SKM-1 (cell line): ENCODE data around the gene CD248.
"Not testable (repeated sequence)": the region's sequence is repeated elsewhere in the genome, so short reads cannot be mapped to it uniquely, and the experiment has no call there.

ENCODE experiments used
- DNase-seq: peaks from one replicate; lab custom pipeline; 2025; ENCODE audit not compliant: unreplicated experiment; lab: John Stamatoyannopoulos, UW

CD248 gene

GRCh38 chr11:66328302-66329144, 11.7 kb upstream of the CD248 start:
- peak; percentile 69 for DNase-seq

DNA sequence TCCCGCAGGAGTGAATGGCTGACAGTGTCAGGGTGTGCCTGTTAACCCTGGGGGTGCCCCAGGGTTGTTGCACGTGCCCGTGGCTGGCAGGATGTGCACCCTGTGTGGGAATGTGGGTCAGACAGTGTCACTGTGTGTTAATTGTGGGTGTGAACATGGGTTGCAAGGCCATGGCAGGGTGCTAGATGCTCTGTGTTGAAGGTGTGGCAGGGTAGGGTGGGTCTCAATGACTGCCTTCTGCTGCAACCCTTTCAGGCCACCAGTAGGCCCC, 11.1 kb upstream of the CD248 start:
- no peak for DNase-seq

DNA sequence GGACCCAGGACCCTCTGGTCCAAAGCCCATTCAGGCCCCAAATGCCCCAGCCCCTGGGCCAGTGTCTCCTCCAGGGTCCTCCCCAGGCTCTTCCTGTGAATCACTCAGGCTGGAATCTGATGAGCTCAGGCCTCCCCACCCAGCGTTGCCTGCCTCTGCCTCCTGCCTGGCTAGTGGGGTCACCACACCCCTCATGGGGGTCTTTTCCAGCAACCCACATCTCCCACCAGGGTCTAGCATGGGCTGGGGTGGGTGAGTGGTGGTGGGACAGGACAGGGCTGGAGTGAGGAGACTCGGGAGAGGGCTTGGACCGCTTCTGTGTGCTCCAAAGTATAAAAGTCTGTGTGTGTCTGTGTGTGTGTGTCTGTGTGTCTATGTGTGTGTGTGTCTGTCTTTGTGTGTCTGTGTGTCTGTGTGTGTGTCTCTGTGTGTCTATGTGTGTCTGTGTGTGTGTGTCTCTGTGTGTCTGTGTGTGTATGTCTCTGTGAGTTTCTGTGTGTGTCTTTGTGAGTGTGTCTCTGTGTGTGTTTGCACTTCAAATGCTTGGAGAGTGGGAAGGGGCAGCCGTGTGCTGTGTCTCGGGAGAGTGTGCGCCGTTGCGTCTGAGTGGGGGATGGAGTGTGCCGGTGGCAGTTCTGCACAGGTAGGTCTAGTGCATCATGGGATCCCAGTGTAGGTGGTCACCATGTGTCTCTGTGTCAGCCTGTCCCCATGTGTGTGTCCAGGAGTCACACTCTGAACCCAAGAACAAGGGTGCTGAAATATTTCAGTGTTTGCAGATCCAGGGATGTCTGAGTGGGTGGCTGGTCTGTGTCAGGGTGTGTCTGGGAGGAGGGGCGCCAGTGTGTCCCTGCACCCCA, 10.6 kb upstream of the CD248 start:
- DNase-seq, result no peak

DNA sequence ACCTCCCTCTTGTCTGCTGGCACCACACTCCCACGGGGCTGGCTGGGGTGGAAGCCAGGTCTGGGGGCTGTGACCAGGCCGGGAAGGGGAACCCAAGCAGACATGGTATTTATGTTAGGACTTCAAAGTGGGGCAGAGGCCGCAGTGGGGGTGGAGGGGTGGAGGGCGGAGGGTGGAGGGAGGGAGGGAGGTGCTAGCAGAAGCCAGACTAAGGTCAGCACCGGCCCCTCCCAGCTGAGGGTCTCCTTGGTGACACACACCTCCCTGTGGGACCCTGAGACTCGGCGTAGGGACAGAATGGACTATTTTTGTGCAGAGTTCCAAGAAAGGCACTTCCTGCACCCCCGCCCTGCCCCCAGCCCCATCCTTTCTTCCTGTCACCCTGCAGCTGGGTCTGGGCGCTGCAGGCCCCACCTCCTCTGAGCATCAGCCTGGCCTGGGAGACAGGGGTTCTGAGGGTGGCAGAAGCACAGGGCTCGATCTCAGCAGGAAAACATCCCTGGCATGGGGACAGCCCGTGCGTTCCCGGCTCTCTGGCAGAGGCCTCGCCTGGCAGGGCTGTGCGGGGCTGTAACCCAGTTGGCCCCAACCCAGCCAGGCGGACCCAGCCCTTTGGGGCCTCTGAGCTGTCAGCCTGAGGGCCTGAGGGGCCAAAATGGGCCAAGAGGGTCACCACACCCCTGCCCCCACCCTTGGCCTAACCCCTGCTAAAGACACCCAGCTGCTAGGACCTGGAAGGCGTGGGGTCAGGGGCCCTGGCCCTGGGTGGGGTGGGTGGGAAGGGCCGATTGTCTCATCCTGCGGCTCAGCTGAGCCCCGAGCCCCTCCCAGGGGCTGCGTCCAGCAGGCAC, 9.6 kb upstream of the CD248 start:
- DNase-seq, result no peak

GRCh38 chr11:66325263-66325671, 8.4 kb upstream of the CD248 start:
- no peak for DNase-seq

DNA sequence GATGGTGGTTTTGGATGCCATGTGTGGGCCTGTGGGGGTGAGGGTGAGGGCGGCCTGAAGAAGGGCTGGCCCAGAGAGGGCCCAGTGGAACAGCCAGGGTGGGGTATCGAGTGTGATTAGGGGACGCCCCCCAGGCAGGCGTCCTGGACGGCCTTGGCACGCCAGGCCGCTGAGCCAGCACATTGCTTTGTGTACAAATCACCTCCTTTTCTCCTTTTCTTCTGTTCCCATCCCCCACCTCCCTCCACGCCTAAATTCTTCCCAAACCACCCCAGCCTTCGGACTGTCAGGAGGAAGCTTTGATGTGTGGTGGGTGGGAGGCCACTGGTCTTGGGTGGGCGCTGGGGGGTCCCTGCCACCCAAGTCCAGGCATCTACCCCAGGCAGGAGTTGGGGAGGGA, 7.8 kb upstream of the CD248 start:
- DNase-seq, result no peak

DNA sequence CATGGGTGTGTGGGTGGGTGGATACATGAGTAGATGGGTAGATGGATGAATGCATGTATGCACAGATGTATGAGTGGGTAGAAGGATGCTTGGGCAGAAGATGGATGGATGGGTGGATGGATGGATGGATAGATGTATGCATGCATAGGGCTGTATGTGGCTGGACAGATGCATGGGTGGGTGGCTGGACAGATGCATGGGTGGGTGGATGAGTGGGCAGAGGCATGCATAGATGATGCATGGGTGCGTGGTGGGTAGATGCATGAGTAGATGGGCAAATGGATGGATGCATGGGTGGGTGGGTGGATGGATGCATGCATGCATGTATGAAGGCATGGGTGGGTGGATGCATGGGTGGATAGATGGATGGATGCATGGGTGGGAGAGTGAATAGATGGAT, 6.8 kb upstream of the CD248 start:
- no peak for DNase-seq

DNA sequence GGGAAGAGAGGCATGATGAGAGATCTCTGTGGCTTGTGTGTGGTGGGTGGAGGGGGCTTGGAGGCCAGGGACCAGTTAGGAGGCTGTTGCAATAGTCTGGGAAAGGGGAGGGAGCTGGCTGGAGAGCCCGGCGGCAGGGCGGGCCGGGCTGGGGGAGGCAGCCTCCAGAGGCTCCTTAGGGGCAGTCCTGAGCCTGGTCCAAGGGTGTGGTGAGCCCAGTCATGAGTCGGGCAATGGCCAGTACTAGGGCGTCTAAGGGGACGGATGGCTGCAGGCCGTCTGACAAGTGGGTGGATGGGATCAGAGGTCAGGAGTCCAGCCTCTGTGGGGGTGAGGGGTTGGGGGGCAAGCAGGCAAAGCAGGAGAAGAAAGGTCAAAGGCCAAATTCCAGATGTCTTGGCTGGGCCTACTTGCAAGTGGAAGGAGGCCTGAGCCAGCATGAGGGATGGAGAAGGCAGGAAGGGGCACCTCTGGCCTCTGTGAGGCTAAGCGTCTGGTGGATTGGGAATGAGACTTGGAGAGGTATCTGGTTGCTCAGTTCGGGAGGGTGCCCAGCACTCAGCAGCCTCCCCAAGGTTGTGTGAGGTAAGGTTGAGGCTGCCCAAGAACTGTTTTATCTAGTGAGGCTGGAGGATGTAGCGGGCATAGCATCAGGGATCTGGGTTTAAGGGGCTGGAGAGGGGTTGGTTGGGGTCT, 6.0 kb upstream of the CD248 start:
- no peak for DNase-seq

DNA sequence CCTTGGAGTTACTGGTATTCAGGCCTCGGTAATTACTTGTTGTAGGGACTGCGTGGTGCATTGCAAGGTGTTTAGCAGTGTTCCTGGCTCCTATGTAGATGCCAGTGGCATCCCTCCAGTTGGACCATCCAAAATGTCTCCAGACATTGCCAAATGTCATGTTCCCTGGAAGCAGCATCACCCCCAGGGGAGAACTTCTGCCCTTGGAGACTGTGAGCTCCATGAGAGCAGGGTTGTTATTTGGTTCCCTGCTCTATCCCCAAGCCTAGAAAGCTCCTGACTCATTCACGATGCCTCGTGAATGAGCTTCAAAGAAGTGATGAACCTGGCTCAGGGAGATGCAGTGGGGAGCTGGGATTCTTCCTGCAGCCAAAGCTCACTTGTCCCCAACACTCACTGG, 4.8 kb upstream of the CD248 start:
- no peak for DNase-seq

DNA sequence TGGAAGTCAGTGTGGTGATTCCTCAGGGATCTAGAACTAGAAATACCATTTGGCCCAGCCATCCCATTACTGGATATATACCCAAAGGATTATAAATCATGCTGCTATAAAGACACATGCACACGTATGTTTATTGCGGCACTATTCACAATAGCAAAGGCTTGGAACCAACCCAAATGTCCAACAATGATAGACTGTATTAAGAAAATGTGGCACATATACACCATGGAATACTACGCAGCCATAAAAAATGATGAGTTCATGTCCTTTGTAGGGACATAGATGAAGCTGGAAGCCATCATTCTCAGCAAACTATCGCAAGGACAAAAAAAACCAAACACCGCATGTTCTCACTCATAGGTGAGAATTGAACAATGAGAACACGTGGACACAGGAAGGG, 3.9 kb upstream of the CD248 start:
- DNase-seq, result not testable (repeated sequence)

DNA sequence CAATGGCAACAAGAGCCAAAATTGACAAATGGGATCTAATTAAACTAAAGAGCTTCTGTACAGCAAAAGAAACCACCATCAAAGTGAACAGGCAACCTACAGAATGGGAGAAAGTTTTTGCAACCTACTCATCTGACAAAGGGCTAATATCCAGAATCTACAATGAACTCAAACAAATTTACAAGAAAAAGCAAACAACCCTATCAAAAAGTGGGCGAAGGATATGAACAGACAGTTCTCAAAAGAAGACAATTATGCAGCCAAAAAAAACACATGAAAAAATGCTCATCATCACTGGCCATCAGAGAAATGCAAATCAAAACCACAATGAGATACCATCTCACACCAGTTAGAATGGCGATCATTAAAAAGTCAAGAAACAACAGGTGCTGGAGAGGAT, 3.4 kb upstream of the CD248 start:
- not testable (repeated sequence) for DNase-seq

DNA sequence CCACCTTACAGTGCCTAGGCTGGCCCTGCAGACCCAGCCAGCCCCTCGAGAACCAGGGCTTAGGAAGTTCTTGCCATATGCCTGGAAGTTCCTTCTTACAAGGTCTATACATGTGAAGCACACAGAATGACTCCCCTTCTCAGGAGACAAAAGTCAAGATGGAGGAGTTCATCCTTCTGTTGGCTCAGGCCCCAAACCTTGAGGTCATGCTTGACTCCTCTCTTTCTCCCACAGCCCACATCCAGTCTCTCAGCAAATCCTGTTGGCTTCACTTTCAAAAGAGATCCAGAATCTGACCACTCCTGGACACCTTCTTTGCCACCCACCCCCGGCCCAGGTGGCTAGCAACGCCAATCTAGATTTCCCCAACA, 1.7 kb upstream of the CD248 start:
- DNase-seq, result no peak

- DNase-seq, result peak; percentile 96
Observed at GRCh38 chr11:66317723-66318599, 1.1 kb upstream of the CD248 start.

- DNase-seq, result no peak
Observed at GRCh38 chr11:66317322-66317722, 478 bp upstream of the CD248 start.

DNA sequence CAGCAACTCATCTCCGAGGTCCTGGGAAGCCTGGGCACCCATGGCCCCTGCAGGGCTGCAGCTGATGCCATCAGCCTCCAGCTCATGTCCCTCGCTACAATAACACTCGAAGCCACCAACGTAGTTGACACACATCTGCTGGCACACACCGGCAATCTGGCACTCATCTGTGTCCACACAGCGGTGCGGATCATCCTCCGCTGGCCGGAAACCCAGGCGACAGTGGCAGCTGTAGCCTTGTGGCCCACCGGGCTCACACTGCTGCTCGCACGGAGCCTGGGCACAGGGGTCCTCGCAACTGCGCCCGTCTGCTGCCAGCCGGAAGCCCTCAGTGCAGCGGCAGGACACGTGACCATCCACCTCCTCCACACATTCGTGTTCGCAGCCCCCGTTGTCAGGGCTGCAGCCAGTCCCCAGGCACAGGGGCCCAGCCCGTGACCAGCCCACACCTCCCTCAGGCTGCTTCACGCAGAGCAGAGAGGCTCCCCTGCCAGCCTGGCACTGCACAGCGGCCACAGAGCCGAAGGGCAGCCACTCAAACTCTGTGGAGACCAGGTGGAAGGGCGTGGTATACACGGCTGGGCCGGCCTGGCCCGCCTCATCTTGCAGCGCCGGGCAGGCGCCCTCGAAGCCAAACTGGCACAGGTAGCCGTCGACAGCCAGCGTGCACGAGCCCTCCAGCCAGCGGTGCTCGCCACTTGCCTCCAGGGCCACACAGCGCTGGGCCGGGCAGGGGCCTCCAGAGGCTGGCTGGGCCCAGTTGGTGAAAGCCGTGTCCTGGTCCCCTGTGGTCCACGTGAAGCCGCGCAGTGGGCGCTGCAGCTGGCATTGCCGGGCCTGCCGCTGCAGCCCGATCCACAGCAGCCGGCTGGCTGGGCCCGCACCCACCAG, 678 bp downstream of the CD248 start:
- DNase-seq, result no peak

GRCh38 chr11:66315498-66315885, 1.4 kb downstream of the CD248 start:
- no peak for DNase-seq

GRCh38 chr11:66314561-66315497, 2.0 kb downstream of the CD248 start:
- DNase-seq, result no peak

DNA sequence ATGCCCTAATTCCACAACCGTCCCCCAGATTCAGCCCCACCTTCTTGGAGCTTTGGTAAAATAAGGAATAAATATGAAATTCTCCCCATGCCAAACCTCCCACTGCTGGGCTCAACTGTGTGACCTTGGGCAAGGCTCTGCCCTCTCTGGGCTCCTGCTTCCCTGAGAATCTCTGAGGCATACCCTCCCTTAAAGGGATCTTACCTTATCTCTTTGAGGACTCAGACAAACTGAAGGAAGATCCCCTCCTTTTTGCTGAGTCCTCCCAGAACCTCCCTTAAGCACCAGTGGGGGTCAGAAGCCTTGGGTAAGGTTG, 2.7 kb downstream of the CD248 start:
- no peak for DNase-seq
